GM23338 (cell line): Measurements from ENCODE around the gene COG1. TPM values are rescaled to one million over a fixed set of nuclear protein-coding genes. Genes with fewer than 3 reads are reported as not detected.

Experiments used
- ATAC-seq: fragments of 200-7000 bp; cut with Tn5 transposase; 3 replicates; pipeline ENCODE4 v1.9.1; 2020
- DNase-seq: peaks from one replicate; pipeline ENCODE4 v3.0.0-alpha.2; 2015; ENCODE audit warnings: low spot score
- H2AFZ ChIP-seq: fragments of 200-600 bp; sonication (generic); 2 replicates; pipeline ENCODE4 v1.8.0; 2016; ENCODE audit warnings: antibody characterized with exemption, mild to moderate bottlenecking, moderate library complexity
- H3F3A ChIP-seq: fragments of 200-600 bp; sonication (generic); replicated peaks from 2 replicates; pipeline ENCODE4 v1.8.0; 2017; ENCODE audit warnings: antibody characterized with exemption, mixed run types, low read depth
- H3K27ac ChIP-seq: fragments of 200-600 bp; sonication (generic); 2 replicates; pipeline ENCODE4 v1.6.1; 2016; ENCODE audit warnings: low read depth
- H3K27me3 ChIP-seq: fragments of 200-600 bp; sonication (generic); 2 replicates; pipeline ENCODE4 v1.8.0; 2016; ENCODE audit warnings: mild to moderate bottlenecking, mixed run types, moderate library complexity; ENCODE audit not compliant: insufficient read depth
- H3K36me3 ChIP-seq: fragments of 200-600 bp; sonication (generic); 2 replicates; pipeline ENCODE4 v1.8.0; 2016; ENCODE audit warnings: mild to moderate bottlenecking; ENCODE audit not compliant: insufficient read depth
- H3K4me1 ChIP-seq: fragments of 200-600 bp; sonication (generic); 2 replicates; pipeline ENCODE4 v1.8.0; 2016; ENCODE audit warnings: mild to moderate bottlenecking, moderate library complexity; ENCODE audit not compliant: insufficient read depth
- H3K4me2 ChIP-seq: fragments of 200-600 bp; sonication (generic); 2 replicates; pipeline ENCODE4 v1.7.1; 2017; ENCODE audit warnings: mixed run types
- H3K4me3 ChIP-seq: fragments of 200-600 bp; sonication (generic); 2 replicates; pipeline ENCODE4 v1.6.1; 2016; ENCODE audit warnings: mixed run types
- H3K79me2 ChIP-seq: fragments of 200-600 bp; sonication (generic); replicated peaks from 2 replicates; pipeline ENCODE4 v1.8.0; 2017; ENCODE audit warnings: mild to moderate bottlenecking; ENCODE audit not compliant: insufficient read depth
- H3K9me2 ChIP-seq: fragments of 200-600 bp; sonication (generic); 2 replicates; pipeline ENCODE4 v1.8.0; 2017; ENCODE audit not compliant: insufficient read depth
- H4K20me1 ChIP-seq: fragments of 200-600 bp; sonication (generic); replicated peaks from 2 replicates; pipeline ENCODE4 v1.8.0; 2017; ENCODE audit warnings: mild to moderate bottlenecking; ENCODE audit not compliant: insufficient read depth
- H3K27ac Mint-ChIP-seq: 2 replicates; pipeline ENCODE4 v1.8.0; 2020; ENCODE audit warnings: inconsistent platforms, mild to moderate bottlenecking, moderate library complexity, mixed read lengths
- H3K27me3 Mint-ChIP-seq: 3 replicates; pipeline ENCODE4 v1.8.0; 2022; ENCODE audit warnings: low read depth, mild to moderate bottlenecking, moderate library complexity, mixed read lengths, inconsistent platforms; ENCODE audit not compliant: insufficient read depth, poor library complexity
- H3K36me3 Mint-ChIP-seq: 3 replicates; pipeline ENCODE4 v1.8.0; 2021; ENCODE audit warnings: low read depth, mild to moderate bottlenecking, inconsistent platforms, moderate library complexity, mixed read lengths
- H3K4me1 Mint-ChIP-seq: 3 replicates; pipeline ENCODE4 v1.8.0; 2020; ENCODE audit warnings: mild to moderate bottlenecking, inconsistent platforms, mixed read lengths
- H3K4me3 Mint-ChIP-seq: 3 replicates; pipeline ENCODE4 v1.8.0; 2021; ENCODE audit warnings: moderate library complexity, mild to moderate bottlenecking, inconsistent platforms, mixed read lengths
- H3K9me3 Mint-ChIP-seq: 3 replicates; pipeline ENCODE4 v1.8.0; 2020; ENCODE audit warnings: moderate library complexity, mild to moderate bottlenecking, inconsistent platforms, mixed read lengths
- ETS1 ChIP-seq: IDR thresholded peaks from 2 replicates; pipeline ENCODE4 v1.6.1; 2016; ENCODE audit warnings: antibody characterized with exemption
- EZH2 ChIP-seq: fragments of 200-600 bp; sonication (generic); IDR thresholded peaks from one replicate; pipeline ENCODE4 v1.8.0; 2017; ENCODE audit warnings: antibody characterized with exemption, mild to moderate bottlenecking, low read depth; ENCODE audit not compliant: unreplicated experiment
- POLR2AphosphoS5 ChIP-seq: IDR thresholded peaks from 2 replicates; pipeline ENCODE4 v1.6.1; 2016; ENCODE audit warnings: antibody characterized with exemption, low read depth
- REST ChIP-seq: IDR thresholded peaks from one replicate; pipeline ENCODE4 v1.6.1; 2018; ENCODE audit warnings: antibody characterized with exemption; ENCODE audit not compliant: unreplicated experiment
- STAT1 ChIP-seq: IDR thresholded peaks from one replicate; pipeline ENCODE4 v1.6.1; 2016; ENCODE audit warnings: antibody characterized with exemption; ENCODE audit not compliant: unreplicated experiment
- ZNF331 ChIP-seq: fragments of 250-450 bp; sonication (Bioruptor Pico); IDR thresholded peaks from 2 replicates; pipeline ENCODE4 v1.5.0; 2020; ENCODE audit warnings: low read depth, mild to moderate bottlenecking, moderate library complexity
- ZNF462 ChIP-seq: fragments of 250-450 bp; sonication (Bioruptor Pico); IDR thresholded peaks from 2 replicates; pipeline ENCODE4 v1.5.0; 2020; ENCODE audit warnings: mild to moderate bottlenecking, moderate library complexity
- polyA plus RNA-seq: library from polyadenylated mRNA; unstranded; fragments of >200 nt; fragmentation: Nextera tagmentation; extraction: Ambion mirVana; gene quantifications from 2 replicates; pipeline ENCODE4 v1.2.1, GENCODE V29; 2016
- total RNA-seq: library from RNA; depleted of rRNA; stranded (reverse); fragments of >200 nt; shearing (Covaris generic); gene quantifications from 2 replicates; pipeline ENCODE4 v1.2.3, GENCODE V29; 2014

Gene COG1
- total and polyA plus RNA-seq, 2 experiments from 2014 or later: 15.0 to 26.1 TPM

DNA sequence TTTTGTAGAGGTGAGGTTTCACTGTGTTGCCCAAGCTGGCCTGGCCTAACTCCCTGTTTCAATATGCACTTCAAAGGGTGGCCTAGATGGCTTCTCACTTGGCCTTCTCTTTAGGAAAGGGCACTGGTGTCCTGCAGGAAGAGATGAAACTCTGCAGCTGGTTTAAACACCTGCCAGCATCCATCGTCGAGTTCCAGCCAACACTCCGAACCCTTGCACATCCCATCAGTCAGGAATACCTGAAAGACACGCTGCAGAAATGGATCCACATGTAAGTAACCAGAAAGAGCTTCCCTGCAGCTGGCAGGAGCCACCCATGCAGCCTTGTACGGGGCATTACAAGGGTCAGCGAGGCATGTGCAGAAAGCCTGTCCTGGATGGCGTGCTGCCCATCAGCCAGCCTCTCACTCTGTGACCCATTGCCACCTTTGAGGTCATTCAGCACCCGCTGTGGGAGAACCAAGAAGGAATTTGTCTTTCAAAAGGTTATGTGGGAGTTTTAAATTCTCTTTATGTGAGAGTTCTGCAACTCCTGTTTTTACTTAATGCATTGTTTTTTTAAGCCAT, 7.0 kb downstream of the COG1 start:
- ATAC-seq: no peak
- no peaks in the 10 kb centered on the region for H3K4me1 ChIP-seq
- no peak overlapping the region for H3K4me3 ChIP-seq
- no peak for DNase-seq
- Mint-ChIP-seq H3K27ac (no peak overlapping the region), H3K4me1 (peaks cover 5% of the 10 kb centered on the region; the same call in 2 of the 3 replicates), H3K27me3 (peaks cover 13% of the 10 kb centered on the region), H3K4me3 (no peak overlapping the region), H3K9me3 (no peaks in the 10 kb centered on the region; the same call in 2 of the 3 replicates), H3K36me3 (peaks cover 75% of the 10 kb centered on the region)
- H3K27ac ChIP-seq: no peak overlapping the region
- H3K9me2 ChIP-seq: no peaks in the 10 kb centered on the region
- H3K27me3 ChIP-seq: no peaks in the 10 kb centered on the region
- H4K20me1 ChIP-seq: peaks cover 13% of the 10 kb centered on the region
- H3K36me3 ChIP-seq: peaks cover 56% of the 10 kb centered on the region
- no peak overlapping the region for H3K4me2 ChIP-seq
- TF ChIP-seq ZNF462 (no peak), REST (no peak), ETS1 (no peak), ZNF331 (no peak), POLR2AphosphoS5 (no peak), EZH2 (no peak), STAT1 (no peak)
- no peaks in the 10 kb centered on the region; the same call in 1 of the 2 replicates for H3K79me2 ChIP-seq
- 0 out of 2 replicates have a peak, but pooled peaks cover 2% of the 10 kb centered on the region for H3F3A ChIP-seq
- no peak overlapping the region for H2AFZ ChIP-seq
